Neural progenitor cell (in vitro differentiated cells): ENCODE results near the gene CALR. TPM values are rescaled to one million over a fixed set of nuclear protein-coding genes. Genes with fewer than 3 reads are reported as not detected.

Experiments
- DNase-seq: peaks from one replicate; pipeline ENCODE4 v3.0.0-alpha.2; 2016; ENCODE audit warnings: low spot score
- H2AFZ ChIP-seq: fragments of 200-600 bp; sonication (generic); replicated peaks from 2 replicates; pipeline ENCODE4 v1.6.1; 2016; ENCODE audit warnings: antibody characterized with exemption
- H3F3A ChIP-seq: fragments of 200-600 bp; sonication (generic); 2 replicates; pipeline ENCODE4 v1.6.1; 2016; ENCODE audit warnings: antibody characterized with exemption, low read depth
- H3K27ac ChIP-seq: fragments of 200-600 bp; sonication (generic); 2 replicates; pipeline ENCODE4 v1.5.1; 2016; ENCODE audit warnings: mild to moderate bottlenecking
- H3K27me3 ChIP-seq: fragments of 200-600 bp; sonication (generic); 2 replicates; pipeline ENCODE4 v1.6.1; 2016; ENCODE audit warnings: mild to moderate bottlenecking, moderate library complexity
- H3K36me3 ChIP-seq: fragments of 200-600 bp; sonication (generic); 2 replicates; pipeline ENCODE4 v1.5.1; 2016
- H3K4me1 ChIP-seq: fragments of 200-600 bp; sonication (generic); 2 replicates; pipeline ENCODE4 v1.6.1; 2016; ENCODE audit warnings: mixed run types
- H3K4me2 ChIP-seq: fragments of 200-600 bp; sonication (generic); 2 replicates; pipeline ENCODE4 v1.6.1; 2016
- H3K4me3 ChIP-seq: fragments of 200-600 bp; sonication (generic); 2 replicates; pipeline ENCODE4 v1.5.1; 2016
- H3K79me2 ChIP-seq: fragments of 200-600 bp; sonication (generic); 2 replicates; pipeline ENCODE4 v1.6.1; 2016; ENCODE audit warnings: low read depth
- H3K9ac ChIP-seq: fragments of 200-600 bp; sonication (generic); 2 replicates; pipeline ENCODE4 v1.6.1; 2016
- H3K9me3 ChIP-seq: fragments of 200-600 bp; sonication (generic); 2 replicates; pipeline ENCODE4 v1.5.1; 2016; ENCODE audit warnings: low read depth
- H4K20me1 ChIP-seq: fragments of 200-600 bp; sonication (generic); 2 replicates; pipeline ENCODE4 v1.6.1; 2016; ENCODE audit warnings: low read depth
- H3K27ac Mint-ChIP-seq: 3 replicates; pipeline ENCODE4 v1.8.0; 2021; ENCODE audit warnings: mixed read lengths
- H3K27me3 Mint-ChIP-seq: 2 replicates; pipeline ENCODE4 v1.8.0; 2022; ENCODE audit warnings: low read depth, mild to moderate bottlenecking, inconsistent platforms, moderate library complexity, mixed read lengths; ENCODE audit not compliant: insufficient read depth
- H3K36me3 Mint-ChIP-seq: 3 replicates; pipeline ENCODE4 v1.8.0; 2021; ENCODE audit warnings: mixed read lengths
- H3K4me1 Mint-ChIP-seq: 3 replicates; pipeline ENCODE4 v1.8.0; 2021; ENCODE audit warnings: mixed read lengths
- H3K4me3 Mint-ChIP-seq: 3 replicates; pipeline ENCODE4 v1.8.0; 2021; ENCODE audit warnings: mild to moderate bottlenecking, moderate library complexity, mixed read lengths
- H3K9me3 Mint-ChIP-seq: 3 replicates; pipeline ENCODE4 v1.8.0; 2020; ENCODE audit warnings: mixed read lengths
- EZH2 ChIP-seq: fragments of 200-600 bp; sonication (generic); IDR thresholded peaks from 2 replicates; pipeline ENCODE4 v1.6.1; 2017; ENCODE audit warnings: antibody characterized with exemption, mild to moderate bottlenecking, moderate library complexity
- EZH2phosphoT487 ChIP-seq: fragments of 200-600 bp; sonication (generic); IDR thresholded peaks from 2 replicates; pipeline ENCODE4 v1.6.1; 2017; ENCODE audit warnings: antibody characterized with exemption
- total RNA-seq: library from RNA; depleted of rRNA; stranded (reverse); fragments of >200 nt; gene quantifications from 2 replicates; pipeline ENCODE4 v1.2.3, GENCODE V29; 2015; ENCODE audit warnings: low replicate concordance
- TF ChIP-seq, protein P1 (sequence below): fragments of 200-600 bp; sonication (generic); IDR thresholded peaks from 2 replicates; pipeline ENCODE4 v1.5.1; 2017; ENCODE audit warnings: antibody characterized with exemption, mild to moderate bottlenecking

CALR gene
- total RNA-seq, 1 donor from 2014 or later: 437 TPM

GRCh38 chr19:12944104-12944674 is 5.8 kb downstream of the CALR start:
- no peak overlapping the region for H3K4me2 ChIP-seq
- peak overlapping the region; percentile 64 for H3K4me3 Mint-ChIP-seq

DNA sequence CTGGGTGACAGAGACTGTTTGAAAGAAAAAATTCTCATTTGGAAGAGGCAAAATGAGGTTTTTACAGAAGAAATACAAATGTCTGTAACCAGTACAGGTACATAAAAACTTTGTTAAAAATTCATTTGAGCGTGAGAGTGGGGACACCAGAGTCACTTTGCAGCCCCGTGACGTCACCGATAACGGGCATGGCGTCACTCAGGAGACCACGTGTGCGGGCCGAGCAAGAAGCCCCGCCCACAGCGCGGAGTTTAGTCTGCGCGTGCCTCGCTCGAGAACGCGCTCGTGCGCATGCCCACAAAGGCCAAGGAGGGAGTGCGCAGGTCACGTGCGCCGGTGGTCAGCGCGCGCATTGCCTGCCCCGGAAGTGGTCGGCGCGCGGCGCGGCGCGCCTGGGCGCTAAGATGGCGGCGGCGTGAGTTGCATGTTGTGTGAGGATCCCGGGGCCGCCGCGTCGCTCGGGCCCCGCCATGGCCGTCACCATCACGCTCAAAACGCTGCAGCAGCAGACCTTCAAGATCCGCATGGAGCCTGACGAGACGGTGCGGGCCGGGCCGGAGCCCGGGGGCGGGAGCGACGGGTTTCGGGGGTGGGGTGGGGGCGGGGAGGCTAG is 7.2 kb downstream of the CALR start, which contains the start of gene RAD23A:
Gene RAD23A (plus strand): TSS at position 384 of the 613 bp plus-strand sequence. CDS start 87 bp downstream, at position 471.
- Mint-ChIP-seq H3K9me3 (no peaks in the 10 kb centered on the region), H3K4me3 (peak within 1 kb of the TSS; percentile 94), H3K36me3 (peaks cover 38% of the 10 kb centered on the region), H3K4me1 (peaks cover 22% of the 10 kb centered on the region), H3K27me3 (peaks cover 25% of the 10 kb centered on the region), H3K27ac (peak within 1 kb of the TSS; percentile 79)
- H3K27me3 ChIP-seq: no peaks in the 10 kb centered on the region
- TF ChIP-seq EZH2: no peak
- TF ChIP-seq, protein P1, sequence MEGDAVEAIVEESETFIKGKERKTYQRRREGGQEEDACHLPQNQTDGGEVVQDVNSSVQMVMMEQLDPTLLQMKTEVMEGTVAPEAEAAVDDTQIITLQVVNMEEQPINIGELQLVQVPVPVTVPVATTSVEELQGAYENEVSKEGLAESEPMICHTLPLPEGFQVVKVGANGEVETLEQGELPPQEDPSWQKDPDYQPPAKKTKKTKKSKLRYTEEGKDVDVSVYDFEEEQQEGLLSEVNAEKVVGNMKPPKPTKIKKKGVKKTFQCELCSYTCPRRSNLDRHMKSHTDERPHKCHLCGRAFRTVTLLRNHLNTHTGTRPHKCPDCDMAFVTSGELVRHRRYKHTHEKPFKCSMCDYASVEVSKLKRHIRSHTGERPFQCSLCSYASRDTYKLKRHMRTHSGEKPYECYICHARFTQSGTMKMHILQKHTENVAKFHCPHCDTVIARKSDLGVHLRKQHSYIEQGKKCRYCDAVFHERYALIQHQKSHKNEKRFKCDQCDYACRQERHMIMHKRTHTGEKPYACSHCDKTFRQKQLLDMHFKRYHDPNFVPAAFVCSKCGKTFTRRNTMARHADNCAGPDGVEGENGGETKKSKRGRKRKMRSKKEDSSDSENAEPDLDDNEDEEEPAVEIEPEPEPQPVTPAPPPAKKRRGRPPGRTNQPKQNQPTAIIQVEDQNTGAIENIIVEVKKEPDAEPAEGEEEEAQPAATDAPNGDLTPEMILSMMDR: no peak
- H3K4me2 ChIP-seq: peak within 1 kb of the TSS; percentile 92
- DNase-seq: peak; percentile 100
- peaks cover 4% of the 10 kb centered on the region for H3K4me1 ChIP-seq
- peaks cover 63% of the 10 kb centered on the region for H3F3A ChIP-seq
- H3K4me3 ChIP-seq: peak within 1 kb of the TSS; percentile 85
- no peak within 1 kb of the TSS for H2AFZ ChIP-seq
- peaks cover 37% of the 10 kb centered on the region for H3K79me2 ChIP-seq
- peaks cover 2% of the 10 kb centered on the region for H3K36me3 ChIP-seq
- peaks cover 17% of the 10 kb centered on the region for H4K20me1 ChIP-seq
- no peaks in the 10 kb centered on the region for H3K9me3 ChIP-seq
- H3K9ac ChIP-seq: peak within 1 kb of the TSS; percentile 91
- H3K27ac ChIP-seq: peak within 1 kb of the TSS; percentile 99

More at GRCh38 chr19:12944104-12944674, 5.8 kb downstream of the CALR start:
- Histone ChIP-seq H2AFZ (no peak overlapping the region), H3K27ac (no peak overlapping the region), H3K27me3 (no peaks in the 10 kb centered on the region), H3K4me1 (peaks cover 15% of the 10 kb centered on the region), H3F3A (peaks cover 77% of the 10 kb centered on the region), H3K36me3 (peaks cover 10% of the 10 kb centered on the region), H3K9me3 (no peaks in the 10 kb centered on the region), H3K4me3 (no peak overlapping the region), H3K79me2 (peaks cover 51% of the 10 kb centered on the region), H3K9ac (no peak overlapping the region), H4K20me1 (peaks cover 31% of the 10 kb centered on the region)
- no peak for TF ChIP-seq EZH2
- no peak for TF ChIP-seq EZH2phosphoT487
- TF ChIP-seq, protein P1: no peak
- Mint-ChIP-seq H3K36me3 (peaks cover 45% of the 10 kb centered on the region), H3K27me3 (peaks cover 23% of the 10 kb centered on the region), H3K4me1 (peaks cover 36% of the 10 kb centered on the region), H3K9me3 (no peaks in the 10 kb centered on the region), H3K27ac (no peak overlapping the region)
- no peak for DNase-seq

GRCh38 chr19:12946092-12946721 is 7.8 kb downstream of the CALR start:
- Mint-ChIP-seq H3K36me3 (peaks cover 34% of the 10 kb centered on the region), H3K27me3 (peaks cover 23% of the 10 kb centered on the region), H3K27ac (peak overlapping the region; percentile 50), H3K9me3 (no peaks in the 10 kb centered on the region), H3K4me1 (peaks cover 18% of the 10 kb centered on the region), H3K4me3 (peak overlapping the region; percentile 94)
- H3K27me3 ChIP-seq: no peaks in the 10 kb centered on the region
- no peaks in the 10 kb centered on the region for H3K9me3 ChIP-seq
- peak overlapping the region; percentile 99 for H3K27ac ChIP-seq
- H4K20me1 ChIP-seq: peaks cover 15% of the 10 kb centered on the region
- H3K4me3 ChIP-seq: peak overlapping the region; percentile 85
- no peaks in the 10 kb centered on the region for H3K36me3 ChIP-seq
- peaks cover 31% of the 10 kb centered on the region for H3K79me2 ChIP-seq
- H3F3A ChIP-seq: peaks cover 61% of the 10 kb centered on the region
- no peak overlapping the region for H2AFZ ChIP-seq
- peak overlapping the region; percentile 92 for H3K4me2 ChIP-seq
- H3K9ac ChIP-seq: peak overlapping the region; percentile 91
- TF ChIP-seq EZH2 (no peak), EZH2phosphoT487 (no peak)
- TF ChIP-seq, protein P1: no peak
- DNase-seq: peak; percentile 94
- H3K4me1 ChIP-seq: peaks cover 4% of the 10 kb centered on the region
